WTC11 (cell line): ENCODE results near the gene LDAH. TPM values are rescaled to one million over a fixed set of nuclear protein-coding genes. Genes with fewer than 3 reads are reported as not detected.

Experiments
- ATAC-seq: fragments of 200-7000 bp; cut with Tn5 transposase; 2 replicates; pipeline ENCODE4 v1.10.0; 2021; ENCODE audit warnings: mild to moderate bottlenecking, moderate library complexity
- CTCF ChIA-PET: fragments of 300-600 bp; sonication (Branson Sonifier 250); formaldehyde crosslinking; loops from one replicate; lab custom pipeline; 2021; ENCODE audit warnings: antibody characterized with exemption; lab: Charles Lee
- POLR2A ChIA-PET: fragments of 350-600 bp; sonication (Branson Sonifier 250); formaldehyde crosslinking; loops from one replicate; lab custom pipeline; 2021; ENCODE audit warnings: antibody characterized with exemption; lab: Charles Lee
- DNase-seq: peaks from one replicate; pipeline ENCODE4 v3.0.0; 2021; ENCODE audit warnings: low spot score
- H3K27ac Mint-ChIP-seq: 2 replicates; pipeline ENCODE4 v1.8.0; 2021; ENCODE audit warnings: mixed read lengths
- H3K27me3 Mint-ChIP-seq: 2 replicates; pipeline ENCODE4 v1.8.0; 2021; ENCODE audit warnings: low read depth, mild to moderate bottlenecking, moderate library complexity, mixed read lengths
- H3K36me3 Mint-ChIP-seq: 2 replicates; pipeline ENCODE4 v1.8.0; 2021; ENCODE audit warnings: mixed read lengths
- H3K4me1 Mint-ChIP-seq: 2 replicates; pipeline ENCODE4 v1.8.0; 2022; ENCODE audit warnings: mixed read lengths
- H3K4me3 Mint-ChIP-seq: 2 replicates; pipeline ENCODE4 v1.8.0; 2021; ENCODE audit warnings: mild to moderate bottlenecking, moderate library complexity, mixed read lengths
- H3K9me3 Mint-ChIP-seq: 2 replicates; pipeline ENCODE4 v1.8.0; 2021; ENCODE audit warnings: mixed read lengths
- ATF1 ChIP-seq: sonication (generic); formaldehyde crosslinking; IDR thresholded peaks from 2 replicates; pipeline ENCODE4 v1.8.1; 2023; ENCODE audit warnings: mild to moderate bottlenecking, moderate library complexity, missing genetic modification reagents
- CBFB ChIP-seq: sonication (generic); formaldehyde crosslinking; IDR thresholded peaks from 2 replicates; pipeline ENCODE4 v1.8.1; 2022; ENCODE audit warnings: mild to moderate bottlenecking, low read depth, missing genetic modification reagents
- ELF4 ChIP-seq: sonication (generic); formaldehyde crosslinking; IDR thresholded peaks from 2 replicates; pipeline ENCODE4 v1.8.1; 2022; ENCODE audit warnings: low read depth, mild to moderate bottlenecking, moderate library complexity, missing genetic modification reagents
- GRHL2 ChIP-seq: fragments of 250-450 bp; sonication (Bioruptor Pico); IDR thresholded peaks from 2 replicates; pipeline ENCODE4 v1.8.0; 2022; ENCODE audit warnings: mild to moderate bottlenecking, moderate library complexity; ENCODE audit not compliant: insufficient replicate concordance, severe bottlenecking
- GTF2I ChIP-seq: fragments of 250-450 bp; sonication (Bioruptor Pico); conservative IDR thresholded peaks from 2 replicates; pipeline ENCODE4 v1.4.0; 2021; ENCODE audit warnings: mild to moderate bottlenecking
- RORB ChIP-seq: fragments of 250-450 bp; sonication (Bioruptor Pico); IDR thresholded peaks from 2 replicates; pipeline ENCODE4 v1.9.0; 2021; ENCODE audit warnings: mild to moderate bottlenecking
- ZNF219 ChIP-seq: sonication (generic); formaldehyde crosslinking; IDR thresholded peaks from 2 replicates; pipeline ENCODE4 v1.8.0; 2023; ENCODE audit warnings: missing genetic modification reagents, mild to moderate bottlenecking, borderline replicate concordance
- ZNF263 ChIP-seq: sonication (generic); formaldehyde crosslinking; IDR thresholded peaks from 2 replicates; pipeline ENCODE4 v1.8.1; 2022; ENCODE audit warnings: low read depth, mild to moderate bottlenecking, moderate library complexity, missing genetic modification reagents
- ZNF396 ChIP-seq: fragments of 250-450 bp; sonication (Bioruptor Pico); IDR thresholded peaks from 2 replicates; pipeline ENCODE4 v1.8.0; 2021; ENCODE audit warnings: mild to moderate bottlenecking, moderate library complexity, borderline replicate concordance
- ZNF423 ChIP-seq: fragments of 250-450 bp; sonication (Bioruptor Pico); IDR thresholded peaks from 2 replicates; pipeline ENCODE4 v2.1.2; 2022; ENCODE audit warnings: mild to moderate bottlenecking, moderate library complexity
- ZNF671 ChIP-seq: fragments of 250-450 bp; sonication (Bioruptor Pico); IDR thresholded peaks from 2 replicates; pipeline ENCODE4 v1.8.0; 2021; ENCODE audit warnings: mild to moderate bottlenecking
- total RNA-seq: library from RNA; stranded (reverse); gene quantifications from 3 replicates; pipeline ENCODE4 v1.2.3, GENCODE V29; 2021
- TF ChIP-seq, protein P1 (sequence below): sonication (generic); formaldehyde crosslinking; IDR thresholded peaks from 2 replicates; pipeline ENCODE4 v1.8.0; 2023; ENCODE audit warnings: missing genetic modification reagents
- TF ChIP-seq, protein P2 (sequence below): sonication (generic); formaldehyde crosslinking; IDR thresholded peaks from 2 replicates; pipeline ENCODE4 v1.8.1; 2022; ENCODE audit warnings: low read depth, missing genetic modification reagents, borderline replicate concordance
- TF ChIP-seq, protein P3 (sequence below): sonication (generic); formaldehyde crosslinking; IDR thresholded peaks from 2 replicates; pipeline ENCODE4 v1.8.1; 2023; ENCODE audit warnings: mild to moderate bottlenecking, moderate library complexity, missing genetic modification reagents
- TF ChIP-seq, protein P4 (sequence below): sonication (generic); formaldehyde crosslinking; IDR thresholded peaks from 2 replicates; pipeline ENCODE4 v1.8.1; 2023; ENCODE audit warnings: mild to moderate bottlenecking, missing genetic modification reagents, borderline replicate concordance
- TF ChIP-seq, protein P5 (sequence below): sonication (generic); formaldehyde crosslinking; IDR thresholded peaks from 2 replicates; pipeline ENCODE4 v1.8.0; 2022; ENCODE audit warnings: missing genetic modification reagents
- TF ChIP-seq, protein P6 (sequence below): sonication (generic); formaldehyde crosslinking; IDR thresholded peaks from 2 replicates; pipeline ENCODE4 v1.8.1; 2023; ENCODE audit warnings: mild to moderate bottlenecking, missing genetic modification reagents
- TF ChIP-seq, protein P7 (sequence below): sonication (generic); formaldehyde crosslinking; IDR thresholded peaks from 2 replicates; pipeline ENCODE4 v1.8.0; 2022; ENCODE audit warnings: mild to moderate bottlenecking, missing genetic modification reagents

LDAH gene
- total RNA-seq, 1 experiment from 2014 or later, result 20.5 TPM

DNA sequence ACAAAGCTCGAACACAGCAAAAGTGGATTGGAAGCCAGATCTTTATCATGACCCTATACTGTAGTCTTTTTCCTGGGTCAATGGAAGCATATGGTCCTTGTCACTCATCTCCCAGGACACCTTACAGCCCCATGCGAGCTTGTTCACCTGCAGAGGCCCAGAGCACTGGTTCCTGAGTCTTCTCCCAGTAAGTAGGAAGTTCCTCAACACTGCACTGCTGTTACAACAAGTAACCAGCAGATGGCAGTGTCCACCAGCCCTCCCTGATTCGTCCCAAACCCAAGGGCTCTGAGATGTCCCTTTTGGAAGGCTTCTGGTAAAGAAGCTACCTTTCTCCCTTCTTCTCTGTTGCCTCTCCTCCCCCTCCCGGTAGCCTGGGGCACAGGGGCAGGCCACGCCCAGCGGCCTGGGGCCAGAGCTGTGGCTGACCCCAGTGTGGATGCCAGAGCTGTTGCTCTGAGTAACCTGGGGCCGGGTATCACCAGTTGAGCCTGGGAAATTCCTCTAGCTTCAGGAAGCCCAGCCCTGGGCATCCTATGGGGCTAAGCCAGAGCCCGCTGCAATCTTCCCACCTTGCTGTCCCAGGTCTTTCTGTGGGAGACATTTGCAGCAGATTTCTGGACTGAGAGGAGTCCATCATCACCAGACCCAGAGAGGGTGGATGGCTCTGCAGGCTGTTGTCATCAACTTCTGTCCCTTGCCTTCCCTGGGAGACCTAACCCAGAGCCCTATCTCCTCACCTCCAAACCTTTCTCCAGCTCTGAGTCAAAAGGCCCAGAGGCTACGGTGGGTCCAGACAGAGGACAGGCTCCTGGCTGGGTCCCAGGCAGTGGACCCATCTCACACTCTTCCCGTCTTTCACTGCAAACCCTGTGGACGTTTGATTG lies 161.2 kb downstream of the LDAH start (continued):
- no peak for TF ChIP-seq ZNF219
- TF ChIP-seq, protein P1, sequence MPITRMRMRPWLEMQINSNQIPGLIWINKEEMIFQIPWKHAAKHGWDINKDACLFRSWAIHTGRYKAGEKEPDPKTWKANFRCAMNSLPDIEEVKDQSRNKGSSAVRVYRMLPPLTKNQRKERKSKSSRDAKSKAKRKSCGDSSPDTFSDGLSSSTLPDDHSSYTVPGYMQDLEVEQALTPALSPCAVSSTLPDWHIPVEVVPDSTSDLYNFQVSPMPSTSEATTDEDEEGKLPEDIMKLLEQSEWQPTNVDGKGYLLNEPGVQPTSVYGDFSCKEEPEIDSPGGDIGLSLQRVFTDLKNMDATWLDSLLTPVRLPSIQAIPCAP (CRISPR knock-in tag), result no peak
- TF ChIP-seq GTF2I, result peak; percentile 77
- no peak for TF ChIP-seq ATF1
- no peak for TF ChIP-seq ZNF263 (CRISPR knock-in tag)
- TF ChIP-seq, protein P2, sequence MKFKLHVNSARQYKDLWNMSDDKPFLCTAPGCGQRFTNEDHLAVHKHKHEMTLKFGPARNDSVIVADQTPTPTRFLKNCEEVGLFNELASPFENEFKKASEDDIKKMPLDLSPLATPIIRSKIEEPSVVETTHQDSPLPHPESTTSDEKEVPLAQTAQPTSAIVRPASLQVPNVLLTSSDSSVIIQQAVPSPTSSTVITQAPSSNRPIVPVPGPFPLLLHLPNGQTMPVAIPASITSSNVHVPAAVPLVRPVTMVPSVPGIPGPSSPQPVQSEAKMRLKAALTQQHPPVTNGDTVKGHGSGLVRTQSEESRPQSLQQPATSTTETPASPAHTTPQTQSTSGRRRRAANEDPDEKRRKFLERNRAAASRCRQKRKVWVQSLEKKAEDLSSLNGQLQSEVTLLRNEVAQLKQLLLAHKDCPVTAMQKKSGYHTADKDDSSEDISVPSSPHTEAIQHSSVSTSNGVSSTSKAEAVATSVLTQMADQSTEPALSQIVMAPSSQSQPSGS (CRISPR knock-in tag), result no peak
- TF ChIP-seq, protein P3, sequence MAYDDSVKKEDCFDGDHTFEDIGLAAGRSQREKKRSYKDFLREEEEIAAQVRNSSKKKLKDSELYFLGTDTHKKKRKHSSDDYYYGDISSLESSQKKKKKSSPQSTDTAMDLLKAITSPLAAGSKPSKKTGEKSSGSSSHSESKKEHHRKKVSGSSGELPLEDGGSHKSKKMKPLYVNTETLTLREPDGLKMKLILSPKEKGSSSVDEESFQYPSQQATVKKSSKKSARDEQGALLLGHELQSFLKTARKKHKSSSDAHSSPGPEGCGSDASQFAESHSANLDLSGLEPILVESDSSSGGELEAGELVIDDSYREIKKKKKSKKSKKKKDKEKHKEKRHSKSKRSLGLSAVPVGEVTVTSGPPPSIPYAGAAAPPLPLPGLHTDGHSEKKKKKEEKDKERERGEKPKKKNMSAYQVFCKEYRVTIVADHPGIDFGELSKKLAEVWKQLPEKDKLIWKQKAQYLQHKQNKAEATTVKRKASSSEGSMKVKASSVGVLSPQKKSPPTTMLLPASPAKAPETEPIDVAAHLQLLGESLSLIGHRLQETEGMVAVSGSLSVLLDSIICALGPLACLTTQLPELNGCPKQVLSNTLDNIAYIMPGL, result peak; percentile 41; the same call in 1 of the 2 replicates
- no peak for TF ChIP-seq ZNF396
- TF ChIP-seq ZNF671 (CRISPR knock-in tag), result no peak
- TF ChIP-seq, all 79 proteins: peak for 3

DNA sequence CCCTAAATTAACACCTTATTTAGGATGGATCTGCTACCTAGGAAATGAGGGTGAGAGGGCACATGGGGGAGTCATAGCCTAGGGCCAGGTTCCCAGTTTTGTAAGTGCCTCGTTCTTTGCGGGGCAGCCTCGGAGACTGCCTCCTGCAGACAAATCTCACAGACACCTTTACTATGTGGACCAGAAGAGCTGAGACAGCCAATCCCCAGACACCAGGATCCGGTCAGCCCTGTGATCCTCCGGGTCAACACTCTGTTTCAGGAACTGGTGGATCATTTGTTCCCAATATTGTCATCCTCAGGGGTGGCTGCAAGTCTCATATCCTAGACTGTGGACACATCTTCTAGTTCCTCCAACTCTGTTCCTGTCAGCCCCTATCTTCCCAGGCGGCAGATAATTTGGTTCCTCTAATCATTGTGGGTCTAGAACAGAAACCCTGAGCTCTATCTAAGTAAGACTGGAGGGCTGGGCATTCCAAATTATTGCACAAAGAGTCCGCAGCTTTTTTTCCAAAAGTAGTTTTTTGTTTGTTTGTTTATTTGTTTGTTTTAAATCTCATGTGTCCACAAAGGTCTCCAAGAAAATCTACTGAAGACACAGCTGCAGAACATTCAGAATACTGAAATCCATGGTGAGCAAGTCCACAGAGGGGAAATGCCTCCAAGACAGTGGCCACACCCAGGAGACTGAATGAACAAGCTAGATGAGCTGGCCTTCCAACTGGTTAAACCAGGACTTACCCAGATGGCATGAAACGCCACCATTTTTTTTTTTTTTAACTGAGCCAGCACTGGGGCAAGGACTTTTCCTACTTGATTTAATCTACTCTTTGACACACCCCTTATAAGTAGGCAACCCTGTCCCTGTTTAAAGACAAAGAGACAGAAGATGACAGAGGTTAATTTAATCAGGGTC lies 162.1 kb downstream of the LDAH start:
- Mint-ChIP-seq H3K4me1 (peaks cover 21% of the 10 kb centered on the region), H3K36me3 (no peaks in the 10 kb centered on the region), H3K9me3 (no peaks in the 10 kb centered on the region), H3K4me3 (no peak overlapping the region), H3K27ac (no peak overlapping the region), H3K27me3 (peaks cover 62% of the 10 kb centered on the region)
- CTCF ChIA-PET, result interaction anchor here (0.7 to 8.9 kb wide), 51 partner anchors 9 to 1963 kb away, joined by 3 to 329 read pairs (median 4); partner anchors contain the start of genes HS1BP3, LDAH and RHOB
- DNase-seq, result no peak
- ATAC-seq, result no peak
- POLR2A ChIA-PET, result interaction anchor here (2.1 kb wide), 1 partner anchor 10 kb away, joined by 8 read pairs; the partner anchor contains the start of gene HS1BP3
- TF ChIP-seq ZNF423, result no peak
- no peak for TF ChIP-seq CBFB (CRISPR knock-in tag)
- TF ChIP-seq, protein P4, sequence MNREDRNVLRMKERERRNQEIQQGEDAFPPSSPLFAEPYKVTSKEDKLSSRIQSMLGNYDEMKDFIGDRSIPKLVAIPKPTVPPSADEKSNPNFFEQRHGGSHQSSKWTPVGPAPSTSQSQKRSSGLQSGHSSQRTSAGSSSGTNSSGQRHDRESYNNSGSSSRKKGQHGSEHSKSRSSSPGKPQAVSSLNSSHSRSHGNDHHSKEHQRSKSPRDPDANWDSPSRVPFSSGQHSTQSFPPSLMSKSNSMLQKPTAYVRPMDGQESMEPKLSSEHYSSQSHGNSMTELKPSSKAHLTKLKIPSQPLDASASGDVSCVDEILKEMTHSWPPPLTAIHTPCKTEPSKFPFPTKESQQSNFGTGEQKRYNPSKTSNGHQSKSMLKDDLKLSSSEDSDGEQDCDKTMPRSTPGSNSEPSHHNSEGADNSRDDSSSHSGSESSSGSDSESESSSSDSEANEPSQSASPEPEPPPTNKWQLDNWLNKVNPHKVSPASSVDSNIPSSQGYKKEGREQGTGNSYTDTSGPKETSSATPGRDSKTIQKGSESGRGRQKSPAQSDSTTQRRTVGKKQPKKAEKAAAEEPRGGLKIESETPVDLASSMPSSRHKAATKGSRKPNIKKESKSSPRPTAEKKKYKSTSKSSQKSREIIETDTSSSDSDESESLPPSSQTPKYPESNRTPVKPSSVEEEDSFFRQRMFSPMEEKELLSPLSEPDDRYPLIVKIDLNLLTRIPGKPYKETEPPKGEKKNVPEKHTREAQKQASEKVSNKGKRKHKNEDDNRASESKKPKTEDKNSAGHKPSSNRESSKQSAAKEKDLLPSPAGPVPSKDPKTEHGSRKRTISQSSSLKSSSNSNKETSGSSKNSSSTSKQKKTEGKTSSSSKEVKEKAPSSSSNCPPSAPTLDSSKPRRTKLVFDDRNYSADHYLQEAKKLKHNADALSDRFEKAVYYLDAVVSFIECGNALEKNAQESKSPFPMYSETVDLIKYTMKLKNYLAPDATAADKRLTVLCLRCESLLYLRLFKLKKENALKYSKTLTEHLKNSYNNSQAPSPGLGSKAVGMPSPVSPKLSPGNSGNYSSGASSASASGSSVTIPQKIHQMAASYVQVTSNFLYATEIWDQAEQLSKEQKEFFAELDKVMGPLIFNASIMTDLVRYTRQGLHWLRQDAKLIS (CRISPR knock-in tag), result no peak
- TF ChIP-seq GRHL2, result no peak
- no peak for TF ChIP-seq ELF4
- TF ChIP-seq RORB (CRISPR knock-in tag), result no peak
- TF ChIP-seq, protein P5, sequence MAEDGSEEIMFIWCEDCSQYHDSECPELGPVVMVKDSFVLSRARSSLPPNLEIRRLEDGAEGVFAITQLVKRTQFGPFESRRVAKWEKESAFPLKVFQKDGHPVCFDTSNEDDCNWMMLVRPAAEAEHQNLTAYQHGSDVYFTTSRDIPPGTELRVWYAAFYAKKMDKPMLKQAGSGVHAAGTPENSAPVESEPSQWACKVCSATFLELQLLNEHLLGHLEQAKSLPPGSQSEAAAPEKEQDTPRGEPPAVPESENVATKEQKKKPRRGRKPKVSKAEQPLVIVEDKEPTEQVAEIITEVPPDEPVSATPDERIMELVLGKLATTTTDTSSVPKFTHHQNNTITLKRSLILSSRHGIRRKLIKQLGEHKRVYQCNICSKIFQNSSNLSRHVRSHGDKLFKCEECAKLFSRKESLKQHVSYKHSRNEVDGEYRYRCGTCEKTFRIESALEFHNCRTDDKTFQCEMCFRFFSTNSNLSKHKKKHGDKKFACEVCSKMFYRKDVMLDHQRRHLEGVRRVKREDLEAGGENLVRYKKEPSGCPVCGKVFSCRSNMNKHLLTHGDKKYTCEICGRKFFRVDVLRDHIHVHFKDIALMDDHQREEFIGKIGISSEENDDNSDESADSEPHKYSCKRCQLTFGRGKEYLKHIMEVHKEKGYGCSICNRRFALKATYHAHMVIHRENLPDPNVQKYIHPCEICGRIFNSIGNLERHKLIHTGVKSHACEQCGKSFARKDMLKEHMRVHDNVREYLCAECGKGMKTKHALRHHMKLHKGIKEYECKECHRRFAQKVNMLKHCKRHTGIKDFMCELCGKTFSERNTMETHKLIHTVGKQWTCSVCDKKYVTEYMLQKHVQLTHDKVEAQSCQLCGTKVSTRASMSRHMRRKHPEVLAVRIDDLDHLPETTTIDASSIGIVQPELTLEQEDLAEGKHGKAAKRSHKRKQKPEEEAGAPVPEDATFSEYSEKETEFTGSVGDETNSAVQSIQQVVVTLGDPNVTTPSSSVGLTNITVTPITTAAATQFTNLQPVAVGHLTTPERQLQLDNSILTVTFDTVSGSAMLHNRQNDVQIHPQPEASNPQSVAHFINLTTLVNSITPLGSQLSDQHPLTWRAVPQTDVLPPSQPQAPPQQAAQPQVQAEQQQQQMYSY (CRISPR knock-in tag), result no peak
- TF ChIP-seq, protein P6, sequence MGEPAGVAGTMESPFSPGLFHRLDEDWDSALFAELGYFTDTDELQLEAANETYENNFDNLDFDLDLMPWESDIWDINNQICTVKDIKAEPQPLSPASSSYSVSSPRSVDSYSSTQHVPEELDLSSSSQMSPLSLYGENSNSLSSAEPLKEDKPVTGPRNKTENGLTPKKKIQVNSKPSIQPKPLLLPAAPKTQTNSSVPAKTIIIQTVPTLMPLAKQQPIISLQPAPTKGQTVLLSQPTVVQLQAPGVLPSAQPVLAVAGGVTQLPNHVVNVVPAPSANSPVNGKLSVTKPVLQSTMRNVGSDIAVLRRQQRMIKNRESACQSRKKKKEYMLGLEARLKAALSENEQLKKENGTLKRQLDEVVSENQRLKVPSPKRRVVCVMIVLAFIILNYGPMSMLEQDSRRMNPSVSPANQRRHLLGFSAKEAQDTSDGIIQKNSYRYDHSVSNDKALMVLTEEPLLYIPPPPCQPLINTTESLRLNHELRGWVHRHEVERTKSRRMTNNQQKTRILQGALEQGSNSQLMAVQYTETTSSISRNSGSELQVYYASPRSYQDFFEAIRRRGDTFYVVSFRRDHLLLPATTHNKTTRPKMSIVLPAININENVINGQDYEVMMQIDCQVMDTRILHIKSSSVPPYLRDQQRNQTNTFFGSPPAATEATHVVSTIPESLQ (CRISPR knock-in tag), result no peak
- TF ChIP-seq, protein P7, sequence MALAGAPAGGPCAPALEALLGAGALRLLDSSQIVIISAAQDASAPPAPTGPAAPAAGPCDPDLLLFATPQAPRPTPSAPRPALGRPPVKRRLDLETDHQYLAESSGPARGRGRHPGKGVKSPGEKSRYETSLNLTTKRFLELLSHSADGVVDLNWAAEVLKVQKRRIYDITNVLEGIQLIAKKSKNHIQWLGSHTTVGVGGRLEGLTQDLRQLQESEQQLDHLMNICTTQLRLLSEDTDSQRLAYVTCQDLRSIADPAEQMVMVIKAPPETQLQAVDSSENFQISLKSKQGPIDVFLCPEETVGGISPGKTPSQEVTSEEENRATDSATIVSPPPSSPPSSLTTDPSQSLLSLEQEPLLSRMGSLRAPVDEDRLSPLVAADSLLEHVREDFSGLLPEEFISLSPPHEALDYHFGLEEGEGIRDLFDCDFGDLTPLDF (CRISPR knock-in tag), result no peak
